Osteoblast (primary cell): Measurements from ENCODE around the gene LRRC4B. TPM values are rescaled to one million over a fixed set of nuclear protein-coding genes. Genes with fewer than 3 reads are reported as not detected.

Source experiments
- DNase-seq: peaks from one replicate; pipeline ENCODE4 v3.0.0; 2011; ENCODE audit warnings: low spot score, mixed read lengths; ENCODE audit not compliant: insufficient read length; ENCODE audit errors: missing footprints
- H2AFZ ChIP-seq: 2 replicates; pipeline ENCODE4 v1.6.0; 2011; ENCODE audit warnings: mild to moderate bottlenecking, low read length
- H3K27ac ChIP-seq: 2 replicates; pipeline ENCODE4 v1.5.1; 2011; ENCODE audit warnings: mild to moderate bottlenecking, low read depth, low read length, moderate library complexity
- H3K27me3 ChIP-seq: 2 replicates; pipeline ENCODE4 v1.6.0; 2012; ENCODE audit warnings: mild to moderate bottlenecking, control low read depth, inconsistent platforms, low read length, moderate library complexity; ENCODE audit not compliant: insufficient read depth
- H3K36me3 ChIP-seq: 2 replicates; pipeline ENCODE4 v1.5.1; 2011; ENCODE audit warnings: mild to moderate bottlenecking, low read length, control low read depth, moderate library complexity; ENCODE audit not compliant: insufficient read depth
- H3K4me1 ChIP-seq: 2 replicates; pipeline ENCODE4 v1.5.1; 2011; ENCODE audit warnings: mild to moderate bottlenecking, low read length, control low read depth, moderate library complexity; ENCODE audit not compliant: insufficient read depth
- H3K4me2 ChIP-seq: 2 replicates; pipeline ENCODE4 v1.6.0; 2011; ENCODE audit warnings: mild to moderate bottlenecking, low read length; ENCODE audit not compliant: insufficient read depth
- H3K4me3 ChIP-seq: fragments of 200-600 bp; sonication (generic); 3 replicates; pipeline ENCODE4 v1.5.1; 2012; ENCODE audit warnings: mild to moderate bottlenecking, low read length, inconsistent platforms; ENCODE audit not compliant: insufficient read depth
- H3K79me2 ChIP-seq: 2 replicates; pipeline ENCODE4 v1.6.0; 2012; ENCODE audit warnings: mild to moderate bottlenecking, low read length, control low read depth, inconsistent platforms; ENCODE audit not compliant: insufficient read depth
- H3K9me3 ChIP-seq: 2 replicates; pipeline ENCODE4 v1.5.1; 2011; ENCODE audit warnings: low read depth, low read length, control low read depth
- H4K20me1 ChIP-seq: 2 replicates; pipeline ENCODE4 v1.6.0; 2012; ENCODE audit warnings: mild to moderate bottlenecking, low read length, control low read depth; ENCODE audit not compliant: insufficient read depth
- total RNA-seq: library from RNA; depleted of rRNA; stranded (reverse); fragments of >200 nt; gene quantifications from 2 replicates; pipeline ENCODE4 v1.2.3, GENCODE V29; 2012
- TF ChIP-seq, protein P1 (sequence below): IDR thresholded peaks from 2 replicates; pipeline ENCODE4 v1.5.1; 2011; ENCODE audit warnings: mild to moderate bottlenecking, low read depth, low read length, moderate library complexity; ENCODE audit errors: extremely low read depth

The LRRC4B gene
- total RNA-seq, 1 donor: not detected

DNA sequence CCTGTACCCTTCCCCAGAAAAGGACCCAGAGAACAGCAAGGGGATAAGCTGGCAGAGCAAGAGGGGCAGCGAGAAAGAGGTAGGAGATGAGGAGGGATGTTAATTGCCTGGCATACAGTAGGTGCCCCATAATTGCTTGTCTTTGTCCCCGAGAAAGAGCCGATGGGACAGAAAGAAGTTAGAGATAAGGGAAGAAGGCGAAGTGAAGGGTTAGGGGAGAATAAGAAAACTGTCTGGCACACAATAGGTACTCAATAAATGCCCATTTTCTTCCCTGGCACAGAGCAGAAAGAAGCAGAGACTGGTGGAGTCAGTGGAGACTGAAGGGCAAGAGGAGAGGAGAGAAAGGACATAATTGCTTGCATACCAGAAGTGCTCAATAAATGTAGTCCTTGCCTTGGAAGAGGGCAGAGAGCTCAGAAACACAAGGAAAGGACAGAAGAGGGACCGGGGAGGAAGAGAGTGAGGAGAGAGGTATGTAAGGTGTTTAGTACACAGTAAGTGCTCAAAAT lies 73.2 kb downstream of the LRRC4B start:
- H2AFZ ChIP-seq: no peak overlapping the region
- no peaks in the 10 kb centered on the region for H4K20me1 ChIP-seq
- TF ChIP-seq, protein P1, sequence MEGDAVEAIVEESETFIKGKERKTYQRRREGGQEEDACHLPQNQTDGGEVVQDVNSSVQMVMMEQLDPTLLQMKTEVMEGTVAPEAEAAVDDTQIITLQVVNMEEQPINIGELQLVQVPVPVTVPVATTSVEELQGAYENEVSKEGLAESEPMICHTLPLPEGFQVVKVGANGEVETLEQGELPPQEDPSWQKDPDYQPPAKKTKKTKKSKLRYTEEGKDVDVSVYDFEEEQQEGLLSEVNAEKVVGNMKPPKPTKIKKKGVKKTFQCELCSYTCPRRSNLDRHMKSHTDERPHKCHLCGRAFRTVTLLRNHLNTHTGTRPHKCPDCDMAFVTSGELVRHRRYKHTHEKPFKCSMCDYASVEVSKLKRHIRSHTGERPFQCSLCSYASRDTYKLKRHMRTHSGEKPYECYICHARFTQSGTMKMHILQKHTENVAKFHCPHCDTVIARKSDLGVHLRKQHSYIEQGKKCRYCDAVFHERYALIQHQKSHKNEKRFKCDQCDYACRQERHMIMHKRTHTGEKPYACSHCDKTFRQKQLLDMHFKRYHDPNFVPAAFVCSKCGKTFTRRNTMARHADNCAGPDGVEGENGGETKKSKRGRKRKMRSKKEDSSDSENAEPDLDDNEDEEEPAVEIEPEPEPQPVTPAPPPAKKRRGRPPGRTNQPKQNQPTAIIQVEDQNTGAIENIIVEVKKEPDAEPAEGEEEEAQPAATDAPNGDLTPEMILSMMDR: no peak
- no peak overlapping the region for H3K4me2 ChIP-seq
- H3K4me1 ChIP-seq: no peaks in the 10 kb centered on the region
- H3K4me3 ChIP-seq: no peak overlapping the region
- H3K27me3 ChIP-seq: peaks cover 19% of the 10 kb centered on the region
- no peak for DNase-seq
- H3K27ac ChIP-seq: no peak overlapping the region
- H3K79me2 ChIP-seq: no peaks in the 10 kb centered on the region
- H3K36me3 ChIP-seq: no peaks in the 10 kb centered on the region
- no peaks in the 10 kb centered on the region for H3K9me3 ChIP-seq

DNA sequence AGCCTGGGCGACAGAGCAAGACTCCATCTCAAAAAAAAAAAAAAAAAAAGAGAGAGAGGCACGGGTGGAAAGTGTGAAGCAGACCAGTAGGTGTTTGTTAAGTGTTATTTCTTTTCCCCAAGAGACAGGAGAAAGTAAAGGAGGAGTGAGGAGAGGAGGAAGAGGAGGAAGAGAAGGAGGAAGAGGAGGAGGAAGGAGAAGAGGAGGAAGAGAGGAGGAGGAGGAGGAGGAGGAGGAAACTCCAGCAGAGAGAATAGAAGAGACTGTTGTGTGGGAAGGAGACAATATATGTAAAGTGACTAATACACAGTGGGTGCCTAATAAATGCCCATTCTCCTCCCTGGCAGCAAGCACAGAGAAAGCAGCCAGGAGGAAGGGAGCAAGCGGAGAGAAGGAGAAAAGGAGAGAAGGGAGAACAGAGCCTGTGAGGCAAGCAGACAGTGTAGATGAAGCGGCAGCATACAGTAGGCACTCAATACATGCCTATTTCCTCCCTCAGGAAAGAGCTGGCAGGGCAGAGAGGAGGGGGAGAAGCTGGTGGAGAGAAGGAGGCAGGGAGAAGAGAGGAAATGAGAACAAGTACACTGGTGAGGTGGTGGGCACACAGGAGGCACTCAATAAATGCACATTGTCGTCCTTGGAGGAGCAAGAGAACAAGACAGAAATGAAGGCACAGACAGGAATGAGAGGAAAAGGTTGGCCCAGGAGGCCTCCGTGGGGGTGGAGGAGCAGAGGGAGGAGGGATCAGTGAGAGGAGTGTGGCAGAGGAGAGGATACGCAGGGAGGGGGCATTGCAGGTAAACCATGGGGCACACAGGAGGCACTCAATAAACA lies 73.8 kb downstream of the LRRC4B start:
- H3K27me3 ChIP-seq: peaks cover 19% of the 10 kb centered on the region
- H3K36me3 ChIP-seq: no peaks in the 10 kb centered on the region
- H4K20me1 ChIP-seq: no peaks in the 10 kb centered on the region
- H3K27ac ChIP-seq: no peak overlapping the region
- TF ChIP-seq, protein P1: no peak
- H3K79me2 ChIP-seq: no peaks in the 10 kb centered on the region
- DNase-seq: no peak
- no peaks in the 10 kb centered on the region for H3K4me1 ChIP-seq
- no peaks in the 10 kb centered on the region for H3K9me3 ChIP-seq
- H3K4me3 ChIP-seq: no peak overlapping the region
- no peak overlapping the region for H2AFZ ChIP-seq
- no peak overlapping the region for H3K4me2 ChIP-seq

DNA sequence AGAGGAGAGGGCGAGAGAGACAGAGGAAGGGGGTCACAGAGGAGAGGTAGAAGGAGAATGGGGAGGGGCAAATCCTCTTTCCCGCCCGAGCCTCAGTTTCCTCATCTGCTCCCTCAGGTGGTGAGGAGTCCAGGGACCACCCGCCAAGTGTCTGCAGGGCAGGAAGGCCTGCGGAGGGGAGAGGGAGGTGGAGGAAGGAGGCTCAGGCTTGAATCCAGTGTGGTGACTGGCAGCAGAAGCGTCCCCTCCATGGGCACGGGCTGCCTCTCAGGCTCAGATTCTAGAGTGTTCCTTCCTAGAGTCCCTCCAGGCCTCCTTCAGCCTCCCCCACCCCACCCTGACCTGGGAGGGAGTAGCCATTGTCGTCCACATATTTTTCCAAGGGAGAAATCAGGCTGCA lies 75.1 kb downstream of the LRRC4B start:
- H3K4me3 ChIP-seq: no peak overlapping the region
- no peaks in the 10 kb centered on the region for H3K79me2 ChIP-seq
- H3K9me3 ChIP-seq: no peaks in the 10 kb centered on the region
- TF ChIP-seq, protein P1: no peak
- H3K36me3 ChIP-seq: no peaks in the 10 kb centered on the region
- no peaks in the 10 kb centered on the region for H4K20me1 ChIP-seq
- no peaks in the 10 kb centered on the region for H3K4me1 ChIP-seq
- no peak for DNase-seq
- H3K27ac ChIP-seq: no peak overlapping the region
- peaks cover 15% of the 10 kb centered on the region for H3K27me3 ChIP-seq
- H3K4me2 ChIP-seq: no peak overlapping the region
- no peak overlapping the region for H2AFZ ChIP-seq

DNA sequence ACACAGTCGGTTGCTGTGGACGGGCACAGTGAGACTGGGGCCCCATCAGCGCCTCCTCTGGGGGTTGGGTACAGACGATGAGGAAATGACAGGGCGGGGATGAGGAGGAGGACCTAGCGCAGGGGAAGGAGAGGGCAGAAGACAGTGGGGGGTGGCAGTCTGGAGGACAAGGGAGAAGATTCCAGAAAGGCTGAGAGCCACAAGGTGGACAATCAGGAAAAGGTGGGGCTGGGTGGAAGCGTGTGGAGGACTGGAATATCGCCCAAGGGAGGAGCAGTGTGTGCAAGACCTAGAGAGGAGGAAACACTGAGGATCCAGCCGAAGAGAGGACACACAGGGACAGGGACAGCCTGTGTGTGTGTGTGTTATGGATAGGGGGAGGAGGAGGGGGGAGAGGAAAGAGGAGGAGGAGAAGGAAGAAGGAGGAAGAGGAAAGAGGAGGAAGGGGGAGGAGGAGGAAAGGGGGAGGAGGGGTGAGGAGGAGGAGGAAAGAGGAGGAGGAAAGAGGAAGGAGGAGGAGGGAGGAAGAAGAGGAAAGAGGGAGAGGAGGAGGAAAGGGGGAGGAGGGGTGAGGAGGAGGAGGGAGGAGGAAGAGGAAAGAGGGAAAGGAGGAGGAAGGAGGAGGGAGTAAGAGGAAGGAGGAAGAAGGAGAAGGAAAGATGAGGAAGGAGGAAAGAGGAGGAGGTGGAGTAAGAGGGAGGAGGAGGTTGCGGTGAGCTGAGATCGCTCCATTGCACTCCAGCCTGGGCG lies 75.8 kb downstream of the LRRC4B start:
- no peaks in the 10 kb centered on the region for H3K4me1 ChIP-seq
- no peaks in the 10 kb centered on the region for H3K9me3 ChIP-seq
- peaks cover 17% of the 10 kb centered on the region for H3K27me3 ChIP-seq
- peaks cover 2% of the 10 kb centered on the region for H4K20me1 ChIP-seq
- TF ChIP-seq, protein P1: no peak
- H3K4me2 ChIP-seq: no peak overlapping the region
- no peak overlapping the region for H2AFZ ChIP-seq
- no peaks in the 10 kb centered on the region for H3K79me2 ChIP-seq
- DNase-seq: no peak
- H3K27ac ChIP-seq: no peak overlapping the region
- no peak overlapping the region for H3K4me3 ChIP-seq
- no peaks in the 10 kb centered on the region for H3K36me3 ChIP-seq
